A673 (cell line): Measurements from ENCODE around the gene ANKRD40.

Source experiments
- EZH2 ChIP-seq: fragments of 200-600 bp; sonication (generic); IDR thresholded peaks from 2 replicates; pipeline ENCODE4 v1.6.1; 2017; ENCODE audit warnings: borderline replicate concordance, low read depth, mild to moderate bottlenecking, mixed read lengths, antibody characterized with exemption, low read length; ENCODE audit not compliant: poor library complexity, severe bottlenecking
- TF ChIP-seq, protein P1 (sequence below): fragments of 300-800, 200-600 bp; sonication (generic); conservative IDR thresholded peaks from 2 replicates; pipeline ENCODE4 v1.5.1; 2017; ENCODE audit warnings: low read depth, mild to moderate bottlenecking, antibody characterized with exemption, low read length, moderate library complexity, mixed read lengths

DNA sequence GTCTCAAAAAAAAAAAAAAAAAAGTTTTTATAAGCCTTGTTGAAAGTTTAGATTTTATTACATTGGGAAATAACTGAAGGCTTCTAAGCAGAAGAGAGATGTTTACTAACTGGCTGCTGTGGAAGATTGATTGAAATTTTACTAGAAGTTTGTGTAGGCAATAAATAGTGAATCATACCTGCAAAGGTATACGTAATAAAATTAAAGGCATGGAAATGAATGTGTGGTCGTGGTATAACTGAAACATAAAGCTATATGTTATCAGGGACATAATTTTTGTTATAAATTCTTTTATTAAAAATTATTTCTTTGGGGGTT is 20.4 kb upstream of the ANKRD40 start:
- TF ChIP-seq, protein P1, sequence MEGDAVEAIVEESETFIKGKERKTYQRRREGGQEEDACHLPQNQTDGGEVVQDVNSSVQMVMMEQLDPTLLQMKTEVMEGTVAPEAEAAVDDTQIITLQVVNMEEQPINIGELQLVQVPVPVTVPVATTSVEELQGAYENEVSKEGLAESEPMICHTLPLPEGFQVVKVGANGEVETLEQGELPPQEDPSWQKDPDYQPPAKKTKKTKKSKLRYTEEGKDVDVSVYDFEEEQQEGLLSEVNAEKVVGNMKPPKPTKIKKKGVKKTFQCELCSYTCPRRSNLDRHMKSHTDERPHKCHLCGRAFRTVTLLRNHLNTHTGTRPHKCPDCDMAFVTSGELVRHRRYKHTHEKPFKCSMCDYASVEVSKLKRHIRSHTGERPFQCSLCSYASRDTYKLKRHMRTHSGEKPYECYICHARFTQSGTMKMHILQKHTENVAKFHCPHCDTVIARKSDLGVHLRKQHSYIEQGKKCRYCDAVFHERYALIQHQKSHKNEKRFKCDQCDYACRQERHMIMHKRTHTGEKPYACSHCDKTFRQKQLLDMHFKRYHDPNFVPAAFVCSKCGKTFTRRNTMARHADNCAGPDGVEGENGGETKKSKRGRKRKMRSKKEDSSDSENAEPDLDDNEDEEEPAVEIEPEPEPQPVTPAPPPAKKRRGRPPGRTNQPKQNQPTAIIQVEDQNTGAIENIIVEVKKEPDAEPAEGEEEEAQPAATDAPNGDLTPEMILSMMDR, result no peak
- no peak for TF ChIP-seq EZH2
